HEK293 (cell line): ENCODE data around the gene FASTK.
A peak's percentile ranks its signal among the peaks of the same experiment; 100 is the strongest.

Experiments used
- CTCF ChIA-PET: fragments of 350-600 bp; formaldehyde crosslinking; extraction: SDS; loops from one replicate; lab custom pipeline; 2021; ENCODE audit warnings: antibody characterized with exemption; lab: Yijun Ruan, JAX
- POLR2A ChIA-PET: fragments of 300-600 bp; formaldehyde crosslinking; extraction: SDS; loops from one replicate; lab custom pipeline; 2020; ENCODE audit warnings: antibody characterized with exemption, inconsistent platforms; lab: Yijun Ruan, JAX
- H3K27ac ChIP-seq: fragments of 200-500 bp; sonication (Bioruptor generic); 2 replicates; pipeline ENCODE4 v1.5.1; 2014; ENCODE audit warnings: low read depth, low read length, control low read depth, inconsistent platforms; ENCODE audit errors: extremely low read depth
- H3K36me3 ChIP-seq, 2 experiments: fragments of 200-500 bp in 1 of 2; sonication (Bioruptor generic) in 1 of 2; 1 replicate in 1 of 2; 2 replicates in 1 of 2; pipeline ENCODE4 v1.5.1; 2014 to 2017; ENCODE audit warnings: inconsistent platforms in 2 of 2, low read length in 2 of 2; ENCODE audit not compliant: control insufficient read depth in 2 of 2, insufficient read depth in 1 of 2
- H3K4me1 ChIP-seq: fragments of 200-500 bp; sonication (Bioruptor generic); 2 replicates; pipeline ENCODE4 v1.5.1; 2014; ENCODE audit warnings: mild to moderate bottlenecking, low read length, inconsistent platforms; ENCODE audit not compliant: control insufficient read depth, insufficient read depth
- H3K4me3 ChIP-seq: 2 replicates; pipeline ENCODE4 v1.5.1; 2011; ENCODE audit warnings: low read depth, mild to moderate bottlenecking, control low read depth, low read length, moderate library complexity
- H3K9me3 ChIP-seq: fragments of 200-500 bp; sonication (Bioruptor generic); 2 replicates; pipeline ENCODE4 v1.5.1; 2014; ENCODE audit warnings: low read depth, low read length, inconsistent platforms; ENCODE audit not compliant: control insufficient read depth, insufficient read depth
- FEZF1 ChIP-seq: fragments of 450-650 bp; formaldehyde crosslinking; IDR thresholded peaks from 2 replicates; pipeline ENCODE4 v1.5.1; 2016; ENCODE audit warnings: missing biosample characterization, missing genetic modification characterization
- KLF8 ChIP-seq: fragments of 450-650 bp; formaldehyde crosslinking; IDR thresholded peaks from 2 replicates; pipeline ENCODE4 v1.5.1; 2016; ENCODE audit warnings: missing biosample characterization, missing genetic modification characterization
- PRDM4 ChIP-seq: fragments of 450-650 bp; formaldehyde crosslinking; IDR thresholded peaks from 2 replicates; pipeline ENCODE4 v1.5.1; 2017; ENCODE audit warnings: missing biosample characterization, missing genetic modification characterization
- RBAK ChIP-seq: fragments of 450-650 bp; formaldehyde crosslinking; IDR thresholded peaks from 2 replicates; pipeline ENCODE4 v1.5.1; 2016; ENCODE audit warnings: missing biosample characterization, missing genetic modification characterization
- SETDB1 ChIP-seq: IDR thresholded peaks from one replicate; pipeline ENCODE4 v1.6.1; 2017; ENCODE audit warnings: mild to moderate bottlenecking, low read length, moderate library complexity, mixed read lengths; ENCODE audit not compliant: insufficient read length
- ZBTB49 ChIP-seq: fragments of 450-650 bp; formaldehyde crosslinking; IDR thresholded peaks from 2 replicates; pipeline ENCODE4 v1.5.1; 2016; ENCODE audit warnings: missing biosample characterization, missing genetic modification characterization, low read depth
- ZIC2 ChIP-seq: fragments of 450-650 bp; formaldehyde crosslinking; IDR thresholded peaks from 2 replicates; pipeline ENCODE4 v1.5.1; 2016; ENCODE audit warnings: missing biosample characterization, missing genetic modification characterization
- ZNF132 ChIP-seq: fragments of 450-650 bp; formaldehyde crosslinking; IDR thresholded peaks from 2 replicates; pipeline ENCODE4 v1.5.1; 2017; ENCODE audit warnings: missing biosample characterization, missing genetic modification characterization, borderline replicate concordance
- ZNF157 ChIP-seq: fragments of 450-650 bp; formaldehyde crosslinking; IDR thresholded peaks from 2 replicates; pipeline ENCODE4 v1.5.1; 2016; ENCODE audit warnings: missing biosample characterization, missing genetic modification characterization
- ZNF184 ChIP-seq: fragments of 450-650 bp; IDR thresholded peaks from 2 replicates; pipeline ENCODE4 v1.5.1; 2018; ENCODE audit warnings: missing biosample characterization, mild to moderate bottlenecking, missing genetic modification characterization
- ZNF292 ChIP-seq: fragments of 450-650 bp; formaldehyde crosslinking; IDR thresholded peaks from 2 replicates; pipeline ENCODE4 v1.5.1; 2016; ENCODE audit warnings: low read depth, missing biosample characterization, missing genetic modification characterization, borderline replicate concordance
- ZNF311 ChIP-seq: fragments of 450-650 bp; formaldehyde crosslinking; IDR thresholded peaks from 2 replicates; pipeline ENCODE4 v1.5.1; 2017; ENCODE audit warnings: missing biosample characterization, missing genetic modification characterization, borderline replicate concordance
- ZNF449 ChIP-seq: fragments of 450-650 bp; formaldehyde crosslinking; IDR thresholded peaks from 2 replicates; pipeline ENCODE4 v1.5.1; 2017; ENCODE audit warnings: missing biosample characterization, mild to moderate bottlenecking, missing genetic modification characterization, moderate library complexity
- ZNF626 ChIP-seq: fragments of 450-650 bp; sonication (Bioruptor Pico); formaldehyde crosslinking; IDR thresholded peaks from 2 replicates; pipeline ENCODE4 v1.5.1; 2018; ENCODE audit warnings: missing biosample characterization, missing genetic modification characterization, inconsistent platforms
- ZNF76 ChIP-seq: fragments of 450-650 bp; formaldehyde crosslinking; IDR thresholded peaks from 2 replicates; pipeline ENCODE4; 2016; ENCODE audit warnings: low read depth, missing biosample characterization, missing genetic modification characterization, borderline replicate concordance
- TF ChIP-seq, protein P1 (sequence below): fragments of 450-650 bp; formaldehyde crosslinking; IDR thresholded peaks from 2 replicates; pipeline ENCODE4 v1.5.1; 2016; ENCODE audit warnings: missing biosample characterization, missing genetic modification characterization
- TF ChIP-seq, protein P2 (sequence below): fragments of 450-650 bp; formaldehyde crosslinking; IDR thresholded peaks from 2 replicates; pipeline ENCODE4 v1.5.1; 2016; ENCODE audit warnings: missing biosample characterization, missing genetic modification characterization
- TF ChIP-seq, protein P3 (sequence below): fragments of 450-650 bp; formaldehyde crosslinking; IDR thresholded peaks from 2 replicates; pipeline ENCODE4; 2016; ENCODE audit warnings: missing biosample characterization, missing genetic modification characterization

Gene FASTK

DNA sequence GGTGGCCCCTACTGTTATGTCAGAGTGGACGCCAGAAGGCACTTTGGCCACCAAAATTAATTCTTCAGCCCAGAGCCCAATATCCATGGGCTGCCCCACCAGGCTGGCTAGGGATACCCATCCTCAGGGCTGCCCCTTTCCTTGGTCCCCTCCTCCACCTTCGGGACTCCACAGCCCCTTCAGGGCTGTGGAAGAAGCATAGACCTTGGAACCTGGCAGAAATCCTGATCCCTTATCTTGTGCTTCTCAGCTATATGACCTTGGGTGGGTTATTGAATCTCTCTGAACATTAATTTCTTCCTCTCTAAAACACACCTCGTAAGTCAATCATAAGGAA lies 3.2 kb upstream of the FASTK start (continued):
- TF ChIP-seq, protein P1, sequence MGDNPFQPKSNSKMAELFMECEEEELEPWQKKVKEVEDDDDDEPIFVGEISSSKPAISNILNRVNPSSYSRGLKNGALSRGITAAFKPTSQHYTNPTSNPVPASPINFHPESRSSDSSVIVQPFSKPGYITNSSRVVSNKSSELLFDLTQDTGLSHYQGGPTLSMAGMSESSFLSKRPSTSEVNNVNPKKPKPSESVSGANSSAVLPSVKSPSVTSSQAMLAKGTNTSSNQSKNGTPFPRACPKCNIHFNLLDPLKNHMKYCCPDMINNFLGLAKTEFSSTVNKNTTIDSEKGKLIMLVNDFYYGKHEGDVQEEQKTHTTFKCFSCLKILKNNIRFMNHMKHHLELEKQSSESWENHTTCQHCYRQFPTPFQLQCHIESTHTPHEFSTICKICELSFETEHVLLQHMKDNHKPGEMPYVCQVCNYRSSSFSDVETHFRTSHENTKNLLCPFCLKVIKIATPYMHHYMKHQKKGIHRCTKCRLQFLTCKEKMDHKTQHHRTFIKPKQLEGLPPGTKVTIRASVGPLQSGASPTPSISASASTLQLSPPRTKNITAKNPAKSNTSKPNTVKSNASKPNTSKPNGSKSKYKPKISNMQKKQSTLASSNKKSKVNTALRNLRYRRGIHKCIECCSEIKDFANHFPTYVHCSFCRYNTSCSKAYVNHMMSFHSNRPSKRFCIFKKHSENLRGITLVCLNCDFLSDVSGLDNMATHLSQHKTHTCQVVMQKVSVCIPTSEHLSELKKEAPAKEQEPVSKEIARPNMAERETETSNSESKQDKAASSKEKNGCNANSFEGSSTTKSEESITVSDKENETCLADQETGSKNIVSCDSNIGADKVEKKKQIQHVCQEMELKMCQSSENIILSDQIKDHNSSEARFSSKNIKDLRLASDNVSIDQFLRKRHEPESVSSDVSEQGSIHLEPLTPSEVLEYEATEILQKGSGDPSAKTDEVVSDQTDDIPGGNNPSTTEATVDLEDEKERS (tag by site-specific recombination), result no peak
- TF ChIP-seq KLF8, result no peak

GRCh38 chr7:151083071-151083823 lies 2.6 kb upstream of the FASTK start, which contains the start of gene TMUB1:
Gene TMUB1, minus strand, starts transcription at chr7:151083493. Its CDS starts 930 bp downstream, at chr7:151082563.
- ChIA-PET POLR2A (interaction anchor here (1.0 to 3.0 kb wide), 2 partner anchors 18 to 55 kb away, joined by 3 to 16 read pairs; partner anchors contain the start of gene ABCB8), CTCF (interaction anchor here (0.6 to 2.2 kb wide), 7 partner anchors 8 to 121 kb away, joined by 3 to 7 read pairs (median 3); no protein-coding TSS in a partner anchor)
- Histone ChIP-seq H3K4me1 (peaks cover 7% of the 10 kb centered on the region; the same call in 1 of the 2 replicates), H3K4me3 (peak within 1 kb of the TSS; percentile 74), H3K9me3 (no peaks in the 10 kb centered on the region), H3K36me3 (peaks cover 0 to 18% of the 10 kb centered on the region in 2 experiments; a peak in 1 of 3 replicates), H3K27ac (peak within 1 kb of the TSS; percentile 75; the same call in 1 of the 2 replicates)
- TF ChIP-seq ZNF626 (no peak), ZNF292 (tag by site-specific recombination) (no peak), ZNF449 (tag by site-specific recombination) (no peak), PRDM4 (no peak), ZNF157 (tag by site-specific recombination) (no peak), RBAK (tag by site-specific recombination) (no peak), ZNF311 (no peak), ZBTB49 (no peak), FEZF1 (no peak), SETDB1 (no peak), ZNF132 (no peak), ZNF184 (tag by site-specific recombination) (no peak), ZNF76 (tag by site-specific recombination) (peak; percentile 94), ZIC2 (tag by site-specific recombination) (no peak)
- TF ChIP-seq, protein P2, sequence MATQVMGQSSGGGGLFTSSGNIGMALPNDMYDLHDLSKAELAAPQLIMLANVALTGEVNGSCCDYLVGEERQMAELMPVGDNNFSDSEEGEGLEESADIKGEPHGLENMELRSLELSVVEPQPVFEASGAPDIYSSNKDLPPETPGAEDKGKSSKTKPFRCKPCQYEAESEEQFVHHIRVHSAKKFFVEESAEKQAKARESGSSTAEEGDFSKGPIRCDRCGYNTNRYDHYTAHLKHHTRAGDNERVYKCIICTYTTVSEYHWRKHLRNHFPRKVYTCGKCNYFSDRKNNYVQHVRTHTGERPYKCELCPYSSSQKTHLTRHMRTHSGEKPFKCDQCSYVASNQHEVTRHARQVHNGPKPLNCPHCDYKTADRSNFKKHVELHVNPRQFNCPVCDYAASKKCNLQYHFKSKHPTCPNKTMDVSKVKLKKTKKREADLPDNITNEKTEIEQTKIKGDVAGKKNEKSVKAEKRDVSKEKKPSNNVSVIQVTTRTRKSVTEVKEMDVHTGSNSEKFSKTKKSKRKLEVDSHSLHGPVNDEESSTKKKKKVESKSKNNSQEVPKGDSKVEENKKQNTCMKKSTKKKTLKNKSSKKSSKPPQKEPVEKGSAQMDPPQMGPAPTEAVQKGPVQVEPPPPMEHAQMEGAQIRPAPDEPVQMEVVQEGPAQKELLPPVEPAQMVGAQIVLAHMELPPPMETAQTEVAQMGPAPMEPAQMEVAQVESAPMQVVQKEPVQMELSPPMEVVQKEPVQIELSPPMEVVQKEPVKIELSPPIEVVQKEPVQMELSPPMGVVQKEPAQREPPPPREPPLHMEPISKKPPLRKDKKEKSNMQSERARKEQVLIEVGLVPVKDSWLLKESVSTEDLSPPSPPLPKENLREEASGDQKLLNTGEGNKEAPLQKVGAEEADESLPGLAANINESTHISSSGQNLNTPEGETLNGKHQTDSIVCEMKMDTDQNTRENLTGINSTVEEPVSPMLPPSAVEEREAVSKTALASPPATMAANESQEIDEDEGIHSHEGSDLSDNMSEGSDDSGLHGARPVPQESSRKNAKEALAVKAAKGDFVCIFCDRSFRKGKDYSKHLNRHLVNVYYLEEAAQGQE (tag by site-specific recombination), result no peak
- TF ChIP-seq, protein P3, sequence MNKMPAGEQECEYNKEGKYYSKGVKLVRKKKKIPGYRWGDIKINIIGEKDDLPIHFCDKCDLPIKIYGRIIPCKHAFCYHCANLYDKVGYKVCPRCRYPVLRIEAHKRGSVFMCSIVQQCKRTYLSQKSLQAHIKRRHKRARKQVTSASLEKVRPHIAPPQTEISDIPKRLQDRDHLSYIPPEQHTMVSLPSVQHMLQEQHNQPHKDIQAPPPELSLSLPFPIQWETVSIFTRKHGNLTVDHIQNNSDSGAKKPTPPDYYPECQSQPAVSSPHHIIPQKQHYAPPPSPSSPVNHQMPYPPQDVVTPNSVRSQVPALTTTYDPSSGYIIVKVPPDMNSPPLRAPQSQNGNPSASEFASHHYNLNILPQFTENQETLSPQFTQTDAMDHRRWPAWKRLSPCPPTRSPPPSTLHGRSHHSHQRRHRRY, result no peak
